DMS153 treated with DMSO at 0.1 percent for 48 hours (cell line): ENCODE measurements around the gene ERBB4.
"Not testable (repeated sequence)": the region's sequence is repeated elsewhere in the genome, so short reads cannot be mapped to it uniquely, and the experiment has no call there.

ENCODE experiments used
- DNase-seq: peaks from one replicate; lab custom pipeline; 2025; ENCODE audit not compliant: unreplicated experiment; lab: John Stamatoyannopoulos, UW

Gene ERBB4

GRCh38 chr2:212528106-212528856 lies 10.3 kb downstream of the ERBB4 start:
- no peak for DNase-seq

DNA sequence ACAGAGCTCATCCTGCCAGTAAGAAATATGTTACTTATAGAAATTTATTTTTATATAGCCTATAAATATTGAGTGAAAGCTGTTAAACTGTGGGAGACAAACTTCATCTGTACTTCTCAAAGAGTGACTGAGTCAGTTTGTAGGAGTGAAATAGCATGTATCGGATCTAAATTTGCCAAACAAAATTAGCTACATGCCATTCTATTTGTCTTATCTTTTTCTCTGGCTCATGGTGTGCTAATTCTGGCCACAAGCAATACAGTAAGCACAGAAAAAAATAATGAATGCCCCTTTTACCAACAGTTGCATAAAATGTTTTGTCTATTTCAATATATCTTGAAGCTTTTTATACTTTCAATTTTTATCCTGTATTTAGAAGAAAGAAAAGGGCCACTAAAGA lies 12.5 kb downstream of the ERBB4 start:
- DNase-seq, result no peak

DNA sequence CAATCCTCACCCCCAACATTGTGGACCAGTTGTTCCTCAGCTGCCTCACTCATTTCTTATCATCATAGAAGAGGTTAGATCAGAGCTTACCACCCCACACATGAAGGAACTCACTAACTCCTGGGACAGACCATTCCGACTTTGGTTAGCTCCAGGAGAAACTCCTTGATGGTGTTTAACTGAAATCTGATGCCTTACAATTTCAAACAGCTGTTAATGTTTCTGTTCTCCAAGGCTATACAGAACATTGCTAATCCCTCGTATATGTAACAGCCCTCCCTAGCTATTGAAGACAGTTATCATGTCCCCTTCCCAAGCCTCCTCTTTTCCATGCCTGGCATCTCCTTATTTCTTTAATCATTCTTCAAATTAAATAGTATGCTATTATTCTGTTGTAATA lies 14.8 kb downstream of the ERBB4 start:
- DNase-seq, result no peak

DNA sequence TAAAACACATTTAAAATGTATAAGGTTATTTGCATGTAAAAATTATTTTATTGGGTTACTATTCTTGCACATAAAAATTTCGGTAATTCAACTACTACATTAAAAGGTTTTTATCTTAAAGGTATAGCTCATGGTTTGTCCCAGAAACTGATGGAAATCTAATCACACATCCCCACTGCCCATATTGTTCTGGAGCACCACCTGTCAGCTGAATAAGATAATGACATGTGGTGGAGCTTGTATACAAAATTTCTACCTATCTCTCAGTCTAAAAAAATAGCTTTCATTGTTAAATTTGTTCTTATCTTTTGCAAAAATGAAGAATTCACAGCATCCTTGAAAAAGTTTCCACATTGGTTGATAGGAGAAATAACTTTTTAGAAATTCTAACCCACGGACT lies 18.3 kb downstream of the ERBB4 start:
- DNase-seq, result peak; percentile 14

- DNase-seq, result no peak
Observed at GRCh38 chr2:212517693-212518092, 20.9 kb downstream of the ERBB4 start.

DNA sequence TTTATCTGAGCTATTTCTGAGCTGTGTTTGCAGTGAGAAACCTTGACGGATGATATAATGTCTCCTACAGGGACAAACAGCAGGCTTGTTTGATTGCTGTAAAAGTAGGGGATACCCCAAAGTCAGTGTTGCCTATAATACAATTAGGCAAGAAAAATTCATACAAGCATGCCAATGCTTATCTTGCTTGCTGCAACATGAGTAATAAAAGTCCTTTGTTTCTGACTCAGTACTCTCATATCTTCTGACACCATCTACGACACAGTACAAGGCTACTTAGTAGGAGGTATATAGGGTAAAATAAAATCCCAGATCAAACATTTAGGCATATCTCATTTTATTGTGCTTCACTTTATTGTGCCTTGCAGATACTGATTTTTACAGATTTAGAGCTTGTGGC lies 33.0 kb downstream of the ERBB4 start:
- DNase-seq, result no peak

DNA sequence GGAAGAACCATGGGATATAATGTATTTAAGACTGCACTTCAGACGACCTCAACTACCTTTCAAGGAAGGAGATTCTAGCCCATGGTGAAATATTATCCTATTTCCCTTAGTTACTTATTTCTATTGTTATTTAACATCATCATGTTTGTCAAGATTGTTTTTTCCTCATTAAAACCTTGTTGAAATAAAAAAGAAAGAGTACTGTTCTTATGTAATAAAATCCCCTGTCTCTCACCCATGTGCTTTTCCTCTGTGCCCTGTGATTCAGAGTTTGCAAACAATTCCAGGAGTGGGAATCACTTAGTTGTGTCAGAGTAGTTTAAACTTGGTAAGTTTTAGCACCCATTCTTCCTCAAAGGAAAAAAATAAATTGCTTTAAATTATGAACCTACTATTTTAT lies 43.6 kb downstream of the ERBB4 start:
- DNase-seq, result no peak

DNA sequence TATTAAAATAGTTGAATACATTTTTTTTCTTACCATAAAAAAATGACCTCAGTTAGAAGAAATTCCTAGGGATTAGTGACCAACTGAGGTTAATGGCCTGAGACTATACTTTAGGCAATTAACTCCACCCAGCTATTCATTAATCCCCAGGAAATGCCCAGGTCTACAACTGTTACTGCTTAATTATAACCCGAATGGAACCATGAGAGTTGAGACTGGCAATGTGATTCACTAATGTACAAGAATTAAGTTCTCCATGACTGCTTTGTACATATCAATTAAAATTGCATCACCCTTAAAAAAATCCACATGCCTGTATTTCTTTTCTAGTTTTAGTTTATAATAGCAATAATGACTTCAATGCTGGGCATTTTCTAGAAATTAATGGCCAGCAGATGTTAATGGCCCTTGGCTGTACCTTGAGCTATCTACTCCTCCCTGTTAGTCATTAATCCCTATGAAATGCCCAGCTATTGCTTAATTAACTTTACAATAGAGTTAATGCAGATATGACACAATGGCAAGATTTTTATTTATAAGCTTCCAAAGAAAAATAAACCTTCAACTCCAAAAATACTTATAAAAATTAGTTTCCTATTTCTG lies 44.1 kb downstream of the ERBB4 start:
- no peak for DNase-seq

GRCh38 chr2:212489719-212490346 lies 48.8 kb downstream of the ERBB4 start:
- no peak for DNase-seq

GRCh38 chr2:212488611-212489010 lies 50.0 kb downstream of the ERBB4 start:
- DNase-seq, result no peak

- no peak for DNase-seq
Observed at GRCh38 chr2:212484563-212485080, 54.0 kb downstream of the ERBB4 start.

- DNase-seq, result no peak
Observed at GRCh38 chr2:212480447-212480846, 58.2 kb downstream of the ERBB4 start.

GRCh38 chr2:212477571-212477970 lies 61.0 kb downstream of the ERBB4 start:
- no peak for DNase-seq

GRCh38 chr2:212473211-212473610 lies 65.4 kb downstream of the ERBB4 start:
- DNase-seq, result no peak

- not testable (repeated sequence) for DNase-seq
Observed at GRCh38 chr2:212467551-212467950, 71.1 kb downstream of the ERBB4 start.

DNA sequence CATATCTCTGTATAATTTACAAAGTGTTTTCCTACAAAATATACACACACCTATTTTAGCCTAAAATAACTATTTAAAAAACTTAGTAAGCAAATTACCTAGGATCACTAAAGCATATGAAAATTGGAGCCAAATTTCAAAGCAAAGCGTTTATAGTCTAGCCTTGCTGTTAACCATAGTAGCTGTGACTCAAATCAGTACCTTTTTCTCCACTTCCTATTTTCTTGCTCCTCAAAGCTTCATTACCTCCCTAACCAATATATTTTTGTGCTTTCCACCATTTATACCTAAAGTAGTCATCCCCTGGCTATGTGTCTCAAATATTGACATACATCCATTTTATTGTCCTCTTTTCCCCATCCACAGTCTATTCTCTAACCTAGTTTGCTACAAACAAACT lies 73.1 kb downstream of the ERBB4 start:
- no peak for DNase-seq

- DNase-seq, result not testable (repeated sequence)
Observed at GRCh38 chr2:212461708-212462107, 76.9 kb downstream of the ERBB4 start.

DNA sequence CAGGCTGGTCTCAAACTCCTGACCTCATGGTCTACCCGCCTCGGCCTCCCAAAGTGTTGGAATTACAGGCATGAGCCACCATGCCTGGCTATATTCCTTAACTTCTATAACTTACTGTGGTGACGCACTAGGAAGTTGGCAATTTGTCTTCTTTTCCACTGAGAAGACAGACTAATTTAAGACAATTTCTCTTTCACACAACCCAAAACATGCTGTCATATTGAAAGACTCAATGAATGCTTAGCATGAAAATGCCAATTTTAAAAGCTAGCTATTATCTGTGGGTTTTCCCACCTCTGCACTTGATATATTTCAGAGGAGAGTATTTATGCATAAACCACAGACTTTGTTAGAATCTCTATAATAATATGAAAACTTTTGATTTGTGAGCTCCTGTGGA lies 84.5 kb downstream of the ERBB4 start:
- no peak for DNase-seq

DNA sequence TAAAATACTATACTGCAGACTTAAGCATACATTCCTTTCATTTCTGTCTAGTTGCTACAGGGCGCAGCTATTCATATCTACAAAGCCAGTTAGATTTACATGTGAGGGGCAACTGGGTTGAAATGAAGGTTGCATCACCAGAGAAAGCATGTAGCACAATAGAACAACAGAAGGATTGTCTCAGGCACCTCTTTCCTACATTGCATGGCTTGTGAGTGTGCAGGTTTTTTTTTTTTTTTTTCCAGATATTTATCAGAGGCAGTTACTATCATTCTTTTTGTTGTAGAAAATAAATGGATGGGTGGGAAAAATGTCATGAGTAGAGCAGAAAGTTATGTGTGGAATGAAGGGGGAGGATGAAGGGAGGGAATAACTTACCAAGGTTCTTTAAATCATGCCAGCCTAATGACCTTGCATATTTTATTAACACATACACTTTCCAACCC lies 86.8 kb downstream of the ERBB4 start:
- DNase-seq, result no peak

DNA sequence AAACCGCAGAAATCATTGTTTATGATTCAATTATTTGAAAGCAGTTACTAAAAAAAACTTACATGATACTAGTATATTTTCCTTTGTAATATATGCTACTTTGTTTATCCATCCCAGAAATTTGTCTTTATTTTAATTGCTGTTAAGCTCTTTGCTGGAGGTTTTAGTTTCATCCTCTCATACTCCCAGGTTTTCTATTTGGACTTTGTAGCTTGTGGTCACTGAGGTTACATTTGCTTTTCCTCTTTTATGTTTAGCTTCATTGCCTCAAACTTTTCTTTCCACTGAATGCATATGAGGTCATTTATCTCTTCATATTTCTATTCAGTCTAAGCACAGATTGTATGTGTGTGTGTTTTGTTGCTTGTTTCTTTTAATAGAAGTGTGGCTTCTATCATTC lies 89.9 kb downstream of the ERBB4 start:
- DNase-seq, result no peak

- DNase-seq, result no peak
Observed at GRCh38 chr2:212441821-212442220, 96.8 kb downstream of the ERBB4 start.

DNA sequence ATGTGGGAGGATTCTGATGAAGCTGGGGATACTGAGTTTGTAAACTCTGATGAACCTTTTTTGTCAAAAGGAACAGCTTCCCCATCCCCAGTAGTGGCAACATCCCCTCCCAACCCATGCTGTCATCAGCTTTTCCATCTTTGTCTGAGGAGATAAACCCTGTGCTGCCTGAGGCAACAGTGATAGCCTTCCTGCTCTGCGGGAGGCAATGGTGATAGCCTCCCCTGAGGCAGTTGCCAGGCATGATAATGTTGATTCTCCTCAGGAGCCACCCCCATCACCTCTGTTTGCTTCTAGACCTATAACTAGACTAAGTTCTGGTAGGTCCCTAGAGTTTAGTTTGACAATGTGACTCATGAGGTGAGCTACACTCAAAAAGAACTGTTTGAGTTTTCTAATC lies 97.5 kb downstream of the ERBB4 start:
- no peak for DNase-seq
